H54 (cell line): ENCODE data around the gene HMGCL.
"Not testable (repeated sequence)": the region's sequence is repeated elsewhere in the genome, so short reads cannot be mapped to it uniquely, and the experiment has no call there.

ENCODE experiments used
- DNase-seq: peaks from one replicate; pipeline ENCODE4 v3.0.0; 2011; ENCODE audit warnings: low spot score, mixed read lengths; ENCODE audit not compliant: insufficient read length
- FAIRE-seq: peaks from 3 replicates; lab custom pipeline; 2011; peaks lifted over from hg19 to GRCh38; lab: Jason Lieb, UNC
- POLR2A ChIP-seq: IDR thresholded peaks from 2 replicates; pipeline ENCODE4 v1.6.1; 2011; ENCODE audit warnings: low read depth, mild to moderate bottlenecking, low read length

The HMGCL gene

GRCh38 chr1:23825076-23825761 lies at the start of gene HMGCL:
Gene HMGCL (minus strand): TSS chr1:23825429. CDS start chr1:23825415, 14 bp downstream.
- DNase-seq: peak; percentile 79
- peak; percentile 86 for TF ChIP-seq POLR2A
- peak; percentile 84 for FAIRE-seq

DNA sequence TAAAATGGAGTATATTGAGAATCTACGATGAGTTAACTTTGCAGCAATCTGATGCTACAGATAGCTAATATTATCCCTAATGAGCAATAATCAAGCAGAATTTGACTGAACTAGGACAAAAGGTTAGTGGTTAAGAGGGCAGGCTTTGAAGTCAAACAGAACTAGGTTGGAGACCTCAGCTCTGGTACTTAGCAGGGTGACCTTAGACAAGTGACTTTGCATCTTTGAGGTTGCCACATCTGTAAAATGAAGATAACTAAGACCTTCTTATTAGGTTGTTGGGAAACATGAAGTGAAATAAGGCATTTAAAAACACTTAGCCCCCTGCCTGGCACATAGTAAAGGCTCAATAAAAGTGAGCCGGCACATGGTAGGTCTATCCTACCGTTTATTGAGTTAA lies 47.2 kb upstream of the HMGCL start:
- FAIRE-seq (no peak), DNase-seq (no peak)
- no peak for TF ChIP-seq POLR2A

GRCh38 chr1:23869051-23869450 lies 43.8 kb upstream of the HMGCL start:
- no peak for DNase-seq
- FAIRE-seq: no peak
- no peak for TF ChIP-seq POLR2A

- TF ChIP-seq POLR2A: no peak
- DNase-seq: peak; percentile 34
- no peak for FAIRE-seq
Measured at GRCh38 chr1:23868557-23869016, 43.4 kb upstream of the HMGCL start.

- 0 out of 2 replicates have a peak, but pooled peaks have one; percentile 50 for TF ChIP-seq POLR2A
- DNase-seq: peak; percentile 85
- FAIRE-seq: peak; percentile 84
Measured at GRCh38 chr1:23867895-23868556, 42.8 kb upstream of the HMGCL start, which contains the start of gene FUCA1. Gene FUCA1 (minus strand): TSS chr1:23868290. CDS start chr1:23868286, 4 bp downstream.

- no peak for DNase-seq
- no peak for TF ChIP-seq POLR2A
- FAIRE-seq: no peak
Measured at GRCh38 chr1:23867542-23867894, 42.3 kb upstream of the HMGCL start.

GRCh38 chr1:23865543-23865930 lies 40.3 kb upstream of the HMGCL start:
- TF ChIP-seq POLR2A: no peak
- no peak for DNase-seq
- FAIRE-seq: peak; percentile 30

DNA sequence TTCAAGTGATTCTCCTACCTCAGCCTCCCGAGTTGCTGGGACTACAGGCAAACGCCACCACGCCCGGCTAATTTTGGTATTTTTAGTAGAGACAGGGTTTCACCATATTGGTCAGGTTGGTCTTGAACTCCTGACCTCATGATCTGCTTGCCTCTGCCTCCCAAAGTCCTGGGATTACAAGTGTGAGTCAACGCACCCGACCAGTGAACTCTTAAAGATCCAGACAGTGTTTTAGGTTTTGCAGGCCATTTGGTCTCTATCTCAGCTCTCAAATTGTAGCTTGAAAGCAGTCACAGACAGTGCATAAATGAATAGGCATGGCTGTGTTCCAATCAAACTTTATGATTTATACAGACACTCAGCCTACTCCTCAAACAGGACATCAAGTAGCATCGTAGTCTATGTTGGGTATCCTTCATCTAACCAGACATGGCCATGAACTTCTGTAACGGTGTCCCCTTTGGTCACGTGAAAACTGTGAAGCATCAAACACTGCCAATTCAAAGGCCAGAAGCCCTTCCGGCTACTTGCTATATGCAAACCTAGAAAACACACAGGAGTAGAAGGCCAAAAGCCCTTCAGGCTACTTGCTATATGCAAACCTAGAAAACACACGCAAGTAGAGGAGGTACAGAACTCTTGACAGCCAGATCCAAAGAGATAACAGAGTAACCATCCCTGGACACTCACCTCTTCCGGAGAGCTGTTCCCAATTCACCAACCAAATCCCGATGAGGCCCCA lies 39.7 kb upstream of the HMGCL start:
- no peak for TF ChIP-seq POLR2A
- FAIRE-seq: no peak

GRCh38 chr1:23862640-23863039 lies 37.4 kb upstream of the HMGCL start:
- FAIRE-seq: no peak
- TF ChIP-seq POLR2A: no peak
- no peak for DNase-seq

More for the DNA sequence above, 39.7 kb upstream of the HMGCL start:
- DNase-seq: no peak

DNA sequence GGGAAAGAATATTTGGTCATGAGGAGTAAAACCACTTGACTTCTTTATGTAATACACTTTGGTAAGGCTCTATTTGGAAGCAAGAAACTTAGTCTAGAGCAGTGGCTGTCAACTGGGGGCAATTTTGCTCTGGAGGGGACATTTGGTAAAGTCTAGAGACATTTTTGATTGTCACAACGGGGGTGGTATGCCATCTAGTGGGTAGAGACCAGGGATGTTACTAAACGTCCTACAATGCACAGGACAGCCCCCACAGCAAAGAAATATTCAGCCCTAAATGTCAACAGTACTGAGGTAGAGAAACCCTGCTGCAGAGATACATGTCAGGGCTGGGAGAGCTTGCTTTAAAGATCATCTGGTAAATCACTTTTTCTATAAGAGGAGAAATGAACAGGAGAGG lies 29.3 kb upstream of the HMGCL start:
- no peak for TF ChIP-seq POLR2A
- DNase-seq (no peak), FAIRE-seq (no peak)

DNA sequence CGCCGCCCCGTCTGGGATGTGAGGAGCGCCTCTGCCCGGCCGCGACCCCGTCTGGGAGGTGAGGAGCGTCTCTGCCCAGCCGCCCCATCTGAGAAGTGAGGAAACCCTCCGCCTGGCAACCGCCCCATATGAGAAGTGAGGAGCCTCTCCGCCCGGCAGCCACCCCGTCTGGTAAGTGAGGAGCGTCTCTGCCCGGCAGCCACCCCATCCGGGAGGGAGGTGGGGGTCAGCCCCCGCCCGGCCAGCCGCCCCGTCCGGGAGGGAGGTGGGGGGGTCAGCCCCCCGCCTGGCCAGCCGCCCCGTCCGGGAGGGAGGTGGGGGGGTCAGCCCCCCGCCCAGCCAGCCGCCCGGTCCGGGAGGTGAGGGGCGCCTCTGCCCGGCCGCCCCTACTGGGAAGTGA lies 27.9 kb upstream of the HMGCL start:
- not testable (repeated sequence) for FAIRE-seq, DNase-seq

DNA sequence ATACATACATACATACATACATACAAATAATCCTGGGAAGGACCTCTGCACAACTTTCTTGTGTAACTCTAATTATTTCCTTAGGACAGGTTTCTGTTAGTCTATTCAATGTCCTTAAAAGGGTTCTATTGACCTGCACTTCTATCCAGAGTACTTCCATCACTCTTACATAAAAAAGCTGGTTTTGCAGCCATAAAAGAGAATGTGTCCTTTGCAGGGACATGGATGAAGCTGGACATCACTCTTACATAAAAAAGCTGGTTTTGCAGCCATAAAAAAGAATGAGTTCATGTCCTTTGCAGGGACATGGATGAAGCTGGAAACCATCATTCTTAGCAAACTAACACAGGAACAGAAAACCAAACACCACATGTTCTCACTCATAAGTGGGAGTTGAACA lies 26.2 kb upstream of the HMGCL start:
- not testable (repeated sequence) for DNase-seq, FAIRE-seq

GRCh38 chr1:23848673-23849616 lies 23.7 kb upstream of the HMGCL start:
- DNase-seq (no peak), FAIRE-seq (no peak)
- TF ChIP-seq POLR2A: no peak

GRCh38 chr1:23847482-23848095 lies 22.4 kb upstream of the HMGCL start:
- DNase-seq, FAIRE-seq: not testable (repeated sequence)
